Upper lobe of right lung (tissue), 1 donor: ENCODE results near the gene DNAH5. TPM values are rescaled to one million over a fixed set of nuclear protein-coding genes. Genes with fewer than 3 reads are reported as not detected.

ENCODE experiments used
- ATAC-seq: fragments of 200-7000 bp; cut with Tn5 transposase; one replicate; pipeline ENCODE4 v1.9.1; 2020; ENCODE audit warnings: mild to moderate bottlenecking, moderate library complexity
- DNase-seq: peaks from one replicate; pipeline ENCODE4 v3.0.0-alpha.2; 2020
- H3K27ac ChIP-seq: fragments of 200-600 bp; one replicate; pipeline ENCODE4 v1.8.0; 2022
- H3K27me3 ChIP-seq: fragments of 200-600 bp; one replicate; pipeline ENCODE4 v1.8.0; 2022; ENCODE audit warnings: mild to moderate bottlenecking
- H3K36me3 ChIP-seq: fragments of 200-600 bp; one replicate; pipeline ENCODE4 v1.8.0; 2022
- H3K4me1 ChIP-seq: fragments of 200-600 bp; one replicate; pipeline ENCODE4 v1.8.0; 2022
- H3K4me3 ChIP-seq: fragments of 200-600 bp; one replicate; pipeline ENCODE4 v1.8.0; 2022; ENCODE audit warnings: mild to moderate bottlenecking
- H3K9me3 ChIP-seq: fragments of 200-600 bp; one replicate; pipeline ENCODE4 v1.8.0; 2022
- intact Hi-C: fragments of 100-400 bp; cut with DNase I; formaldehyde crosslinking; loops from one replicate; pipeline ENCODE4 v1.11.0; 2022
- total RNA-seq: library from RNA; stranded (reverse); fragmentation: NEBNext Ultra II Directional; extraction: Animal tissue kit (Norgen Biotek cat#: 25700); gene quantifications from one replicate; pipeline ENCODE4 v1.2.1, GENCODE V29; 2021
- TF ChIP-seq, protein P1 (sequence below): fragments of 200-600 bp; IDR thresholded peaks from one replicate; pipeline ENCODE4 v1.8.0; 2022; ENCODE audit warnings: antibody characterized with exemption
- donor health status: DM: no; HTN: yes; CAD: no; lungs with severe emphysema.

Gene DNAH5
- total RNA-seq, 1 donor from 2014 or later = 4.6 TPM

DNA sequence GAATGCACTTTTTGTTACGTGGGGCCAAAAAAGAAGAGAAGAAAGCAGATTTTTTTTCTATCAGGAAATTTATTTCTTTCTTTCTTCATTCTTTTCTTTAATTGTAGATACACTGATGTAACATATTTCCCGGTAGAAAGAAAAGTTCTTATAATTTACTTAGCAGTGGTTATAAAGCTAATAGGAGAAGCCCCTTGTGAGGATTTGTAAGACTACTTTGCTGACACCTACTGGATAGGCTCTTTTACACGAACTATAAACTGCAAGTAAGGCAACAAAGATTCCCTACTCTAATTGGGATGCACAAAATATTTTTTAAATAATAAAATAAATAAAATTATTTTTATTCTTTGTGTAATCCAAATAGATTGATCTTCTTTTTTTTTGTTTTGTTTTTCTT is 284.4 kb downstream of the DNAH5 start:
- H3K27ac ChIP-seq = no peak overlapping the region
- H3K9me3 ChIP-seq = no peaks in the 10 kb centered on the region
- H3K4me1 ChIP-seq = no peaks in the 10 kb centered on the region
- intact Hi-C loops = no loop called here
- DNase-seq (no peak), ATAC-seq (no peak)
- no peak overlapping the region for H3K4me3 ChIP-seq
- no peaks in the 10 kb centered on the region for H3K36me3 ChIP-seq
- H3K27me3 ChIP-seq = no peaks in the 10 kb centered on the region
- TF ChIP-seq, protein P1, sequence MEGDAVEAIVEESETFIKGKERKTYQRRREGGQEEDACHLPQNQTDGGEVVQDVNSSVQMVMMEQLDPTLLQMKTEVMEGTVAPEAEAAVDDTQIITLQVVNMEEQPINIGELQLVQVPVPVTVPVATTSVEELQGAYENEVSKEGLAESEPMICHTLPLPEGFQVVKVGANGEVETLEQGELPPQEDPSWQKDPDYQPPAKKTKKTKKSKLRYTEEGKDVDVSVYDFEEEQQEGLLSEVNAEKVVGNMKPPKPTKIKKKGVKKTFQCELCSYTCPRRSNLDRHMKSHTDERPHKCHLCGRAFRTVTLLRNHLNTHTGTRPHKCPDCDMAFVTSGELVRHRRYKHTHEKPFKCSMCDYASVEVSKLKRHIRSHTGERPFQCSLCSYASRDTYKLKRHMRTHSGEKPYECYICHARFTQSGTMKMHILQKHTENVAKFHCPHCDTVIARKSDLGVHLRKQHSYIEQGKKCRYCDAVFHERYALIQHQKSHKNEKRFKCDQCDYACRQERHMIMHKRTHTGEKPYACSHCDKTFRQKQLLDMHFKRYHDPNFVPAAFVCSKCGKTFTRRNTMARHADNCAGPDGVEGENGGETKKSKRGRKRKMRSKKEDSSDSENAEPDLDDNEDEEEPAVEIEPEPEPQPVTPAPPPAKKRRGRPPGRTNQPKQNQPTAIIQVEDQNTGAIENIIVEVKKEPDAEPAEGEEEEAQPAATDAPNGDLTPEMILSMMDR = no peak

DNA sequence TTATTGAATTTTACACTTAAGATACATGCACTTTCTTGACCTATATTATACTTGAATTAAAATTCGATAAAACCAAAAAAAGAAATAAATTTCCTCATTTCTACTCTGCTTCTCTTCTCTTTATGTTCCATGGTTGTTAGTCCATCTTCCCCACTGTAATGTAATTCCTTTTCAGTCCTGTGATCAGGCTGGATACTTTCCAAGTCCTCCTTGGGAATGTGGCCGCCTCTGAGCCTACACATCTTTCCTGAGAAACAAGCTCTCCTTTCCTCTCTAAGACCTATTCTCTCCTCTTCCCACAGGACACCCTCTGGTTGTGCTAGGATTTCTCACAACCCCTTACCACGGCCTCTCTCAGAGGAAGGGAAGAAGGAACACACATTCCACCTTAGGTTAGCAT is 285.1 kb downstream of the DNAH5 start:
- no peak for DNase-seq

DNA sequence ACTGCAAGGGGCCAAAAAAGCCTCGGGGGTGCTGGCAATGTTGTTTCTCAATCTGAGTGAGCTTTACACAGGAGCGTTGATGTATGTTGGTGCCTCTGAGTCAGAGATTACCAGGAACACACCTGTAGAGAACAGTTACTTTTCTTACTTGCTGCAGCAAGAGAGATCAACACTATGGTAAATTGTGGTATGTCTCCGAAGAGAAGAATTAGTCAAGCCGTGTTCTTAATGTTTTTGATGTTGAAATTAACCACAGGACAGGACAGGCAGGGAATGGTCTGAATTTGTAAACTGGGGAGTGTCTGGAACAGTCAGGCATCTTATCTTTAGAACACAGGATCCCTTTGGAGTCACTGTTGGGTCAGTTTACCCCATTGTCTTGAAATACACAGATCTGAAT is 285.7 kb downstream of the DNAH5 start:
- TF ChIP-seq, protein P1 = no peak
- Histone ChIP-seq H3K4me1 (no peaks in the 10 kb centered on the region), H3K36me3 (no peaks in the 10 kb centered on the region), H3K4me3 (no peak overlapping the region), H3K27ac (no peak overlapping the region), H3K9me3 (no peaks in the 10 kb centered on the region), H3K27me3 (no peaks in the 10 kb centered on the region)
- DNase-seq (no peak), ATAC-seq (no peak)
- intact Hi-C loops = no loop called here

More for the DNA sequence above, 285.1 kb downstream of the DNAH5 start:
- intact Hi-C loops = no loop called here
- H3K9me3 ChIP-seq = no peaks in the 10 kb centered on the region
- TF ChIP-seq, protein P1 = no peak
- H3K4me1 ChIP-seq = no peaks in the 10 kb centered on the region
- no peak overlapping the region for H3K4me3 ChIP-seq
- H3K36me3 ChIP-seq = no peaks in the 10 kb centered on the region
- H3K27me3 ChIP-seq = no peaks in the 10 kb centered on the region
- ATAC-seq = no peak
- no peak overlapping the region for H3K27ac ChIP-seq

DNA sequence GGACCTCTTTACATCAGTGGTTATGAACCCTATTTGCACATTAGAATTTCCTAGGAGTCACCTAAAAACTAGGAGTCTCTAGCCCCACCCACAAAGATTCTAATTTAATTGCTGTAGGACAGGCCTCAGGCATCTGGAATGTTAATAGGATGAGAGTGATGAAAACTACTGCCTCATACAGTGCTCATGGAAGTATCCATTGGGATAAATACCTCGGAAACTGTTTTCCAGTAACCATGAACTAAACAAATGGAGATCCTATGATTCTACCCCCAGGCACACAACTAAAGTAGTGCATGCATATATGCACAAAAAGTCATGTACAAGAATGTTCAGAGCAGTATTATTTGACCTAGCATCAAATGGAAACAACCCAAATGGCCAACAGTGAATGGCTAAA is 286.3 kb downstream of the DNAH5 start:
- H3K4me1 ChIP-seq = no peaks in the 10 kb centered on the region
- TF ChIP-seq, protein P1 = no peak
- no peaks in the 10 kb centered on the region for H3K9me3 ChIP-seq
- no peak overlapping the region for H3K4me3 ChIP-seq
- no peaks in the 10 kb centered on the region for H3K36me3 ChIP-seq
- ATAC-seq (no peak), DNase-seq (no peak)
- intact Hi-C loops = no loop called here
- no peak overlapping the region for H3K27ac ChIP-seq
- H3K27me3 ChIP-seq = no peaks in the 10 kb centered on the region

DNA sequence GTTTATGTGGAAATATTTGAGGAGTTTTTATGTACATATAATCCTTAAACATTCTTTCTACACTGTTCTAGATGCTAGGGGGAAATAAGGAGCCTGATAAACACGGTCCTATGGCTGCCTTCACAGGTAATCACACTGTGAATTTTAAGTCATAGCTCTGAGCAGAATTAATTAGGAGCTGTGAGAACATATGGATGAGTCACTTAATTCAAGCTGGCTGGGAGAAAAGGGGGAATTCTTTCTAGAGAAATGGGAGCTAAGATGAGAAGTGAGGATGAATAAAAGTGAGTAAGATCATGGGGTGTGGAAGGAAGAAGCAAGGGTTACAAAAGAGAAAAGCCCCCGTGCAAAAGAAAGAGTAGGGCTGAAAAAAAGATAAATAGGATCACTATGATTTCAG is 290.8 kb downstream of the DNAH5 start:
- H3K9me3 ChIP-seq = no peaks in the 10 kb centered on the region
- TF ChIP-seq, protein P1 = no peak
- intact Hi-C loops = no loop called here
- H3K4me3 ChIP-seq = no peak overlapping the region
- H3K36me3 ChIP-seq = no peaks in the 10 kb centered on the region
- ATAC-seq = no peak
- H3K27me3 ChIP-seq = no peaks in the 10 kb centered on the region
- no peak for DNase-seq
- no peaks in the 10 kb centered on the region for H3K4me1 ChIP-seq
- H3K27ac ChIP-seq = no peak overlapping the region

DNA sequence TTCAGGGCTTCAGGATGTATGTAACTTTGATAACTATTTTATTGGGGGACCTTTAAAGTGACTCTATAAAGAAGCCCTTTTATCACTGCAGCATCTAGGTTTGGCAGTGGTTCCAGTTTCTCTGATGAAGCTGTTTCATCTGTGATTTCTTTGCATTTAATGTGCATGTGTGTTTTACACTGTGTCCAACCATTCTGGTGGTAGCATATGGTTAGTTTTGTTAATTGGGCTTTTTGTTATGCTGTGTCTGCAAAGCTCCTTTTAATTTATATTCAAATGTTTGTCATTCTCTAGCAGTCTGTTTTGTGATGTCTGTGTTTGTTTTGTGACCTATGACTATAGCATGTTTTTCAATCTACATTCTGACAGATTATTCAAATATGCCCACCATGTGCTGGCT is 294.8 kb downstream of the DNAH5 start:
- H3K27me3 ChIP-seq = no peaks in the 10 kb centered on the region
- TF ChIP-seq, protein P1 = no peak
- no peaks in the 10 kb centered on the region for H3K4me1 ChIP-seq
- H3K36me3 ChIP-seq = no peaks in the 10 kb centered on the region
- DNase-seq = no peak
- H3K9me3 ChIP-seq = no peaks in the 10 kb centered on the region
- no peak overlapping the region for H3K4me3 ChIP-seq
- intact Hi-C loops = no loop called here
- no peak overlapping the region for H3K27ac ChIP-seq
- no peak for ATAC-seq
